ENCODE data around the gene NFIA. TPM values are rescaled to one million over a fixed set of nuclear protein-coding genes. Genes with fewer than 3 reads are reported as not detected.

Gene NFIA
- total and polyA plus RNA-seq, 4 experiments from 2014 or later: 5.1 to 7.3 (median 6.7) TPM

DNA sequence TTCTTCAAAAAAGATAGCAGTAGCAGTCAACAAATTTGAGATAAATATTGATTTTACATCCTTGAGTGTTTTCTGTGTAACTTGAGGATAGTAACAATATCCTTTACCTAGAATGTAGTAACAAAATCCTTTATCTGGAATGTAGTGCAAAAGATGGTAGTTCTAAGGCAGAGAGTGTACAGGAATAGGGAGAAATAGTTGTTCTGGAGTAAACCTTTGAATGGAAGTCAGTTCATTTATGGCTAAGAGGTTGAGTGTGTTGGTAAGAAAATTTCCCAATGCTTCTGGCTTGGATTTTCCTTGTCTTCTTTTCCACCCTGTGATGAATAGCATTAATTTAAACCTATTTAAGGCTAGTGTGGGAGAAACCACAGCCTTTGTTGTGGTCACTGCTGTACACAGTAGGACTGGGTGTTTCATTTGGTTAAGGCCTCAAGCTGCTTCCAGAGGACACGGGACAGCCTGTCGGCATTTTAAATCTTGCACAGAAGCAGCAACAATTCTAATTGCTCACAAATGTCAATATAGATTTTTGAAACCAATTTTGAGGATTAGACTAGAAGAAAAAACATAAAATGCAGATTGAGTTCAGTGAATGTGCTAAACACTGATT is 11.3 kb downstream of the NFIA start:
- peaks cover 0 to 4% of the 10 kb centered on the region in 2 donors for H3K27me3 Mint-ChIP-seq
- no peak for DNase-seq
- Histone ChIP-seq H3K27me3 (ENCODE audit: insufficient read depth, low read length) (no peaks in the 10 kb centered on the region), H3K4me1 (ENCODE audit: insufficient read depth, low read length) (no peaks in the 10 kb centered on the region), H3K4me3 (ENCODE audit: low read length in 2 of 2) (no peak overlapping the region), H3K9me3 (ENCODE audit: control insufficient read depth in 1 of 2, low read length in 2 of 2) (no peaks in the 10 kb centered on the region), H3K36me3 (ENCODE audit: insufficient read depth, low read length) (no peaks in the 10 kb centered on the region), H3K27ac (ENCODE audit: low read depth, low read length) (no peak overlapping the region)
- no peaks in the 10 kb centered on the region for H3K9me3 Mint-ChIP-seq
- H3K36me3 Mint-ChIP-seq: peaks cover under 1 to 6% of the 10 kb centered on the region in 2 donors
- intact Hi-C loops (cut with micrococcal nuclease): loop anchor here (2.0 kb wide), 1 partner anchor 15 kb away; no protein-coding TSS in a partner anchor
- H3K4me1 Mint-ChIP-seq: peaks cover 0 to 9% (median 3%) of the 10 kb centered on the region in 4 donors
- CTCF ChIA-PET (ENCODE audit: partially characterized antibody): interaction anchor here (1.0 to 1.4 kb wide), 2 partner anchors 43 to 44 kb away, joined by 3 to 4 read pairs; no protein-coding TSS in a partner anchor
- H3K27ac Mint-ChIP-seq: no peak overlapping the region
- no peak overlapping the region for H3K4me3 Mint-ChIP-seq
- POLR2A ChIA-PET (ENCODE audit: partially characterized antibody): interaction anchor here (1.1 kb wide), 1 partner anchor 16 kb away, joined by 4 read pairs; no protein-coding TSS in a partner anchor

DNA sequence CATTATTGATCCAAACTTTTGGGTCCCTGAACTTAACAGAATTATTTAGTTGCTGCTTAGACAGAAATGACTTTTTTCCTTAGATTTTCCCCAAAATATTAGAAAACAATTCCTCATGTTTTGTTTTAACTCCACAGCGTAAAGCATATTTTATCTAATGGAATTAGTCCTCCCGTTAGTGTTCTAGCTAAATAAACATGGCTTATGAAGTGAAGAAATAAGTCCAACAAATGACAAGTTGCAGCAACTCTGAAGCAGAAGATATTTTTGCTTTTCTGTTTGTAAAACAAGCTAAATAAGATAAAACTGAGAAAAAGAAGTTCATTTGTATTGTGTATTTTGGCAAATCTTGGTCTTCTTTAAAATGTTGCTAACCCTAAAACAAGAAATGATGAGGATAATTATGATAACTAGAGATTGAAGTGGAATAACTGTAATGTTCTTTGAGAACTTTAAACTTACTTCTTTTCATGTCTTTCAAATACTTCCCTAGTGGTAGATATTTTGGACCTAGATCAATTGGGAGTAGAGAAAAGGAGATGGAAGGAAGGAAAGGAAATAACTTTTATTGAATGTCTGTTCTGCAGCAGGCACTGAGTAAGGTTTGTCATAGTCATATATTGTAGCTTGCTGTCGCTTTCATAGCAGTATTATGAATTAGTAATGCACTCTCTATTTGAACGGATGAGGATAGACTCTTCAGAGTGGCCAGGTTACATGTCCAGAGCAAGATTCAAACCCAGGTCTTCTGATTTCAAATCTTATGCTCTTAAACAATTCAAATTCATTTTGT is 12.5 kb downstream of the NFIA start:
- Histone ChIP-seq H3K4me3 (ENCODE audit: low read length in 2 of 2) (no peak overlapping the region), H3K27me3 (ENCODE audit: insufficient read depth, low read length) (no peaks in the 10 kb centered on the region), H3K27ac (ENCODE audit: low read depth, low read length) (no peak overlapping the region), H3K9me3 (ENCODE audit: control insufficient read depth in 1 of 2, low read length in 2 of 2) (no peaks in the 10 kb centered on the region), H3K36me3 (ENCODE audit: insufficient read depth, low read length) (no peaks in the 10 kb centered on the region), H3K4me1 (ENCODE audit: insufficient read depth, low read length) (no peaks in the 10 kb centered on the region)
- ChIA-PET CTCF (ENCODE audit: partially characterized antibody) (interaction anchor here (0.8 to 1.0 kb wide), 2 partner anchors 13 to 45 kb away, joined by 3 to 4 read pairs; partner anchors contain the start of gene NFIA), POLR2A (ENCODE audit: partially characterized antibody) (no interaction called here)
- Mint-ChIP-seq H3K36me3 (peaks cover 0 to 3% of the 10 kb centered on the region in 2 donors), H3K4me3 (no peak overlapping the region), H3K9me3 (no peaks in the 10 kb centered on the region), H3K27me3 (peaks cover 0 to 4% of the 10 kb centered on the region in 2 donors), H3K27ac (no peak overlapping the region), H3K4me1 (peaks cover 0 to 10% (median 2%) of the 10 kb centered on the region in 4 donors)
- intact Hi-C loops (cut with micrococcal nuclease): loop anchor here (2.0 kb wide), 1 partner anchor 16 kb away; no protein-coding TSS in a partner anchor
- DNase-seq: no peak

DNA sequence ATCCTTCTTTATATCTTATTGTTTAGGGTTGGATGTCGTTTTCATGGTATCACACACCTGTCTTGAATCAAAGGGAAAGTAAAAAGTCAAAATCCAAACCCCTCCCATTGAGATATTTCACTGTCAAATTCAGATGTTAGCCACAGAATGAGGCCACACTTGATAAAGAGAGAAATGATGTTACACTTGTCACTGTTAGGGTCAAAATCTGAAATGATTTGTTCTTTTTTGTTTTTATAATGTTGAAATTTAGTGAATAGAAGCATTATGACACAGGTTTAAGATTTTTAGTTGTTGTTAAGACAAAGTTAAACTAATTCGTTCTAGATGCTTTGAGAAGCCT is 13.1 kb downstream of the NFIA start:
- Mint-ChIP-seq H3K9me3 (no peaks in the 10 kb centered on the region), H3K27me3 (peaks cover 0 to 4% of the 10 kb centered on the region in 2 donors), H3K4me3 (no peak overlapping the region), H3K36me3 (peaks cover 0 to 3% of the 10 kb centered on the region in 2 donors), H3K4me1 (peaks cover 0 to 10% (median 2%) of the 10 kb centered on the region in 4 donors), H3K27ac (no peak overlapping the region)
- H3K4me1 ChIP-seq (ENCODE audit: insufficient read depth, low read length): no peaks in the 10 kb centered on the region
- no peaks in the 10 kb centered on the region for H3K9me3 ChIP-seq (ENCODE audit: control insufficient read depth in 1 of 2, low read length in 2 of 2)
- no peaks in the 10 kb centered on the region for H3K27me3 ChIP-seq (ENCODE audit: insufficient read depth, low read length)
- H3K27ac ChIP-seq (ENCODE audit: low read depth, low read length): no peak overlapping the region
- ChIA-PET POLR2A (ENCODE audit: partially characterized antibody) (no interaction called here), CTCF (ENCODE audit: partially characterized antibody) (no interaction called here)
- DNase-seq: no peak
- intact Hi-C loops (cut with micrococcal nuclease): loop anchor here (2.0 kb wide), 1 partner anchor 17 kb away; no protein-coding TSS in a partner anchor
- no peak overlapping the region for H3K4me3 ChIP-seq (ENCODE audit: low read length in 2 of 2)
- no peaks in the 10 kb centered on the region for H3K36me3 ChIP-seq (ENCODE audit: insufficient read depth, low read length)

DNA sequence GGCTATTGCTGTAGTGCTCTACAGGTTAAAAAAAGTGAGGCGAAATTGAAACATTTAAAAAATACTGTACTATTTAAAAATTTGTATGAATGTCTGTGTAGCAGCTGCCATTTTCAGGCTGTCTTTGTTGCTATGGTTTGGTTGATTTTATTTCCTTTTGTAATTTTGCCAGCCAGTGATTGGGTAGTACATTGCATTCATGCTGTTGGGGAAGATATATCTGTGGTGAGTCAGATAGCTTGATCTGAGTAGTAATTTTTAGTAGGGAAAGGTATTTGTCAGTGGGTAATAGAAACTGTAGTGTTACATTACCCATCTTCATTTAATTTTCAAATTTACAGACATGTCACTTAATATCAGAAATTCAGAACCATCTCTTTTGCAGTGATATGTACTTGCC is 15.0 kb downstream of the NFIA start:
- H3K4me3 Mint-ChIP-seq: no peak overlapping the region
- ChIA-PET CTCF (ENCODE audit: partially characterized antibody) (interaction anchor here (1.3 to 1.5 kb wide), 2 partner anchors 47 to 55 kb away, joined by 4 to 5 read pairs; no protein-coding TSS in a partner anchor), POLR2A (ENCODE audit: partially characterized antibody) (no interaction called here)
- H3K4me3 ChIP-seq (ENCODE audit: low read length in 2 of 2): no peak overlapping the region
- H3K36me3 ChIP-seq (ENCODE audit: insufficient read depth, low read length): no peaks in the 10 kb centered on the region
- peaks cover 0 to 3% of the 10 kb centered on the region in 2 donors for H3K36me3 Mint-ChIP-seq
- intact Hi-C loops (cut with micrococcal nuclease): no loop called here
- peaks cover 0 to 4% of the 10 kb centered on the region in 2 donors for H3K27me3 Mint-ChIP-seq
- no peak overlapping the region for H3K27ac ChIP-seq (ENCODE audit: low read depth, low read length)
- no peaks in the 10 kb centered on the region for H3K4me1 ChIP-seq (ENCODE audit: insufficient read depth, low read length)
- H3K4me1 Mint-ChIP-seq: peaks cover 0 to 15% (median 5%) of the 10 kb centered on the region in 4 donors
- no peaks in the 10 kb centered on the region for H3K27me3 ChIP-seq (ENCODE audit: insufficient read depth, low read length)
- no peaks in the 10 kb centered on the region for H3K9me3 Mint-ChIP-seq
- no peak for DNase-seq
- H3K27ac Mint-ChIP-seq: no peak overlapping the region
- H3K9me3 ChIP-seq (ENCODE audit: control insufficient read depth in 1 of 2, low read length in 2 of 2): no peaks in the 10 kb centered on the region

DNA sequence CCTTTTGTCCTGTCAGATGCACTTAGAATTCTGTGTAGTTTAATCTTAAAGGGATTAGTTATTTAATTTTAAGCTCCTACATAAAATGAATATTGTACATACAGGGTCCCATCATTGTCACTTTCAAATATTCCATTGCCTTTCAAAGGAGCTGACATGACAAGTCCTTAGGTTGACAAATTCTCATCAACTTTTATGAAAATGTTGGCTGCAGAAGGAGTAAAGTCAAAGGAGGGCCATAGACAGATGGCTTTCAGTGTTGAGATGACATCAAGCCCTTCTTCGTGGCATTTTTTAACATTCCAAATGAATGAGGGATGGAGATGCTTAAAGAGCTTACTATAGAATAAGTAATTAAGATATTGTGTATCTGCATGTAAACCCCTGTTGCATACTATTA is 15.4 kb downstream of the NFIA start:
- H3K9me3 ChIP-seq (ENCODE audit: control insufficient read depth in 1 of 2, low read length in 2 of 2): no peaks in the 10 kb centered on the region
- H3K36me3 ChIP-seq (ENCODE audit: insufficient read depth, low read length): no peaks in the 10 kb centered on the region
- ChIA-PET CTCF (ENCODE audit: partially characterized antibody) (interaction anchor here (1.3 kb wide), 1 partner anchor 55 kb away, joined by 5 read pairs; no protein-coding TSS in a partner anchor), POLR2A (ENCODE audit: partially characterized antibody) (no interaction called here)
- H3K4me1 ChIP-seq (ENCODE audit: insufficient read depth, low read length): no peaks in the 10 kb centered on the region
- DNase-seq: no peak
- Mint-ChIP-seq H3K36me3 (no peaks in the 10 kb centered on the region), H3K4me1 (peaks cover 0 to 12% (median 5%) of the 10 kb centered on the region in 4 donors), H3K4me3 (no peak overlapping the region), H3K9me3 (no peaks in the 10 kb centered on the region), H3K27ac (no peak overlapping the region), H3K27me3 (peaks cover 0 to 4% of the 10 kb centered on the region in 2 donors)
- no peak overlapping the region for H3K4me3 ChIP-seq (ENCODE audit: low read length in 2 of 2)
- H3K27me3 ChIP-seq (ENCODE audit: insufficient read depth, low read length): no peaks in the 10 kb centered on the region
- no peak overlapping the region for H3K27ac ChIP-seq (ENCODE audit: low read depth, low read length)
- intact Hi-C loops (cut with micrococcal nuclease): no loop called here

DNA sequence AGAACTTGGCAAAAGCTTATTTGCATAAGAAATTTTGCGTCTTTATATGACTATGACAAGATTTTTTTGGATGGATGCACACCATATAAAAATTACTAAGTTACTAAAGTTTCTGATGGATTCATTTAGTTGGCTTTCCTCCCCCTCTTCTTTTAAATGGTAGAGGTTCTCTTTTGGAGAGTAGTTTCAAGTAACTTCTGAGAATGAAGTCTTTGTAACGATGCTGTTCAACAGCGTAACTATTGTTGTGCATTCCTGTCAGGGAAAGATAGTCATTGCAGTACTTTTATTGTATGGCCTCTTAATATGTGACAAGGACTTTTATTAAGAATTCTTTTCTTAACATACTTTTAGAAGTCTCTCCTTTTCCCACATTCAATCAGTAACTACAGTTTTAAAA is 16.0 kb downstream of the NFIA start:
- DNase-seq: no peak
- no peak overlapping the region for H3K4me3 ChIP-seq (ENCODE audit: low read length in 2 of 2)
- no peak overlapping the region for H3K27ac ChIP-seq (ENCODE audit: low read depth, low read length)
- Mint-ChIP-seq H3K4me1 (peaks cover 0 to 12% (median 5%) of the 10 kb centered on the region in 4 donors), H3K27ac (no peak overlapping the region), H3K27me3 (peaks cover 0 to 4% of the 10 kb centered on the region in 2 donors), H3K9me3 (no peaks in the 10 kb centered on the region), H3K4me3 (no peak overlapping the region), H3K36me3 (no peaks in the 10 kb centered on the region)
- intact Hi-C loops (cut with micrococcal nuclease): no loop called here
- POLR2A ChIA-PET (ENCODE audit: partially characterized antibody): interaction anchor here (2.1 kb wide), 1 partner anchor 20 kb away, joined by 4 read pairs; no protein-coding TSS in a partner anchor
- CTCF ChIA-PET (ENCODE audit: partially characterized antibody): interaction anchor here (1.0 to 1.1 kb wide), 2 partner anchors 10 to 48 kb away, joined by 3 to 5 read pairs; no protein-coding TSS in a partner anchor
- H3K27me3 ChIP-seq (ENCODE audit: insufficient read depth, low read length): no peaks in the 10 kb centered on the region
- H3K4me1 ChIP-seq (ENCODE audit: insufficient read depth, low read length): no peaks in the 10 kb centered on the region
- H3K36me3 ChIP-seq (ENCODE audit: insufficient read depth, low read length): no peaks in the 10 kb centered on the region
- no peaks in the 10 kb centered on the region for H3K9me3 ChIP-seq (ENCODE audit: control insufficient read depth in 1 of 2, low read length in 2 of 2)

DNA sequence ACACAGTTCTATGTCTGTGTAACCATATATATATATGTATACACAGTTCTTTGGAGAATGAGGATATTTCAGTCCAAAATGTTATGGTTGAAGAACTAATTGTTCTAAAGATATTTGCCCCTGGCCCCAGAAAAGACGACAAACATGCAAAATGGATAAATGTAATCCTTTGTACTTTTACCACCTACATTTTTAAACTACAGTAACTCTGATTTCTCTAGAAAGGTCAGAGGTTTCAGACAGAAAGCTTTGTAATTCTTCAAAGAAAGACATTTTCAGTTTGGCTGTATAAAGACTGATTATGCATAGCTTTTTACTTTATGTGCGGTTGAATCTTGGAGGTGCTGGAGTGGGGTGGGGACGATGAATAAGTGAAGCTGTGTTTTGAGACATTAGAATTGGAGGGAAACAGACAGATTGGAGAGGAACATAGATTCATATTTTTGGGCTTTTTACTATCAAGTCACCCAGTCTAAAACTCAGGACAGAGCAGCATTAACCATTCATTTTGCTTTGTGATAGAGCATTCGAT is 16.6 kb downstream of the NFIA start:
- CTCF ChIA-PET (ENCODE audit: partially characterized antibody): interaction anchor here (1.0 to 1.1 kb wide), 2 partner anchors 10 to 49 kb away, joined by 3 to 5 read pairs; no protein-coding TSS in a partner anchor
- no peaks in the 10 kb centered on the region for H3K36me3 Mint-ChIP-seq
- no peak for DNase-seq
- POLR2A ChIA-PET (ENCODE audit: partially characterized antibody): interaction anchor here (2.1 kb wide), 1 partner anchor 21 kb away, joined by 4 read pairs; no protein-coding TSS in a partner anchor
- H3K9me3 Mint-ChIP-seq: no peaks in the 10 kb centered on the region
- intact Hi-C loops (cut with micrococcal nuclease): no loop called here
- Histone ChIP-seq H3K27me3 (ENCODE audit: insufficient read depth, low read length) (no peaks in the 10 kb centered on the region), H3K9me3 (ENCODE audit: control insufficient read depth in 1 of 2, low read length in 2 of 2) (no peaks in the 10 kb centered on the region), H3K27ac (ENCODE audit: low read depth, low read length) (no peak overlapping the region), H3K36me3 (ENCODE audit: insufficient read depth, low read length) (no peaks in the 10 kb centered on the region), H3K4me3 (ENCODE audit: low read length in 2 of 2) (no peak overlapping the region), H3K4me1 (ENCODE audit: insufficient read depth, low read length) (no peaks in the 10 kb centered on the region)
- H3K27me3 Mint-ChIP-seq: peaks cover 0 to 4% of the 10 kb centered on the region in 2 donors
- H3K4me3 Mint-ChIP-seq: no peak overlapping the region
- H3K4me1 Mint-ChIP-seq: peaks cover 0 to 10% (median 5%) of the 10 kb centered on the region in 4 donors
- no peak overlapping the region for H3K27ac Mint-ChIP-seq

Measured in CD4-positive, alpha-beta memory T cell (primary cell).